ENCODE measurements around the gene AATK. TPM values are rescaled to one million over a fixed set of nuclear protein-coding genes. Genes with fewer than 3 reads are reported as not detected.

The AATK gene
- total and polyA plus RNA-seq, 2 of the 4 experiments (the other 2 are of a cell fraction) = under 0.01 to 0.21 TPM

GRCh38 chr17:81137248-81137647 lies 28.8 kb downstream of the AATK start:
- H3K9ac ChIP-seq (ENCODE audit: low read depth, low read length) = no peak overlapping the region
- H3K18ac ChIP-seq (ENCODE audit: low read depth, low read length) = no peak overlapping the region
- POLR2A ChIA-PET (ENCODE audit: unreplicated experiment) = no interaction called here
- no peak overlapping the region for H4K8ac ChIP-seq (ENCODE audit: low read depth in 2 of 2, low read length in 2 of 2)
- WGBS, 2 experiments (ENCODE audit: extremely low coverage in 2 of 2, insufficient read length in 1 of 2) = 80% methylated on average over 5 of the region's 13 CpGs; no CpG with 5 or more reads in 1 of the 2 experiments
- DNase-seq (no peak), ATAC-seq (ENCODE audit: low read depth) (no peak)
- no peak overlapping the region for H3K27ac ChIP-seq (ENCODE audit: insufficient read depth, low read length)
- no peak overlapping the region for H2AK9ac ChIP-seq (replicated peaks; ENCODE audit: low read depth, low read length, poor library complexity)
- no peaks in the 10 kb centered on the region for H3K79me1 ChIP-seq (ENCODE audit: low read depth in 1 of 2, low read length in 2 of 2)
- H4K20me1 ChIP-seq (ENCODE audit: insufficient read depth, low read length) = no peaks in the 10 kb centered on the region
- H3K9me1 ChIP-seq (ENCODE audit: insufficient read depth, low read length) = peaks cover 3% of the 10 kb centered on the region; the same call in 1 of the 2 replicates
- no peak overlapping the region for H3K4ac ChIP-seq (ENCODE audit: low read depth, low read length)
- no peak overlapping the region for H3K4me3 ChIP-seq (ENCODE audit: insufficient read depth, low read depth, low read length)
- H3K4me1 ChIP-seq (ENCODE audit: control insufficient read depth, insufficient read depth, low read length) = no peaks in the 10 kb centered on the region
- TF ChIP-seq POLR2A (IDR thresholded peaks at IDR 0.05; ENCODE audit: low read depth, low read length) (no peak), CTCF (conservative IDR thresholded peaks at IDR 0.05; ENCODE audit: low read depth, low read length) (no peak), ELK1 (IDR thresholded peaks at IDR 0.05; ENCODE audit: borderline replicate concordance, low read depth, low read length) (no peak), RAD21 (IDR thresholded peaks at IDR 0.05; ENCODE audit: low read length) (no peak), RFX5 (IDR thresholded peaks at IDR 0.05; ENCODE audit: low read depth, low read length) (no peak), MXI1 (IDR thresholded peaks at IDR 0.05; ENCODE audit: borderline replicate concordance, low read depth, low read length) (no peak), MAZ (IDR thresholded peaks at IDR 0.05; ENCODE audit: borderline replicate concordance, low read depth, low read length) (no peak), SMC3 (IDR thresholded peaks at IDR 0.05; ENCODE audit: low read depth, low read length) (no peak), FOS (IDR thresholded peaks at IDR 0.05; ENCODE audit: low read depth, low read length) (no peak), MAFK (IDR thresholded peaks at IDR 0.05; ENCODE audit: low read depth, low read length) (no peak), BHLHE40 (IDR thresholded peaks at IDR 0.05; ENCODE audit: low read depth, low read length) (no peak), USF2 (IDR thresholded peaks at IDR 0.05; ENCODE audit: low read depth, low read length) (no peak)
- no peak overlapping the region for H2BK20ac ChIP-seq (ENCODE audit: low read depth, low read length)
- H2AK5ac ChIP-seq (ENCODE audit: low read depth, low read length) = no peak overlapping the region
- no peak overlapping the region for H3K56ac ChIP-seq (ENCODE audit: extremely low read depth, insufficient read depth, low read length)
- H3K9me3 ChIP-seq (ENCODE audit: control insufficient read depth, insufficient read depth, low read length) = no peaks in the 10 kb centered on the region
- H2BK5ac ChIP-seq (ENCODE audit: low read depth, low read length, poor library complexity, severe bottlenecking) = no peak overlapping the region
- peaks cover 13% of the 10 kb centered on the region; the same call in 1 of the 2 replicates for H3K27me3 ChIP-seq (ENCODE audit: control insufficient read depth, insufficient read depth, low read length)
- no TSS peak for BruUV-seq (replicated peaks)
- intact Hi-C loops (cut with micrococcal nuclease) (no loop called here), in situ Hi-C loops (cut with MboI; ENCODE audit: low sequenced_read_pairs) (no loop called here), dilution Hi-C loops (cut with HindIII; ENCODE audit: low sequenced_read_pairs, unreplicated experiment) (no loop called here)
- H3K23ac ChIP-seq (ENCODE audit: low read depth, low read length) = no peak overlapping the region
- H2AFZ ChIP-seq (replicated peaks; ENCODE audit: low read length, poor library complexity) = peak overlapping the region; percentile 23
- H4K5ac ChIP-seq (ENCODE audit: low read depth, low read length) = no peak overlapping the region
- H2BK15ac ChIP-seq (ENCODE audit: low read depth, low read length) = no peak overlapping the region
- H3K14ac ChIP-seq (replicated peaks; ENCODE audit: low read depth, low read length) = no peak overlapping the region
- CTCF ChIA-PET = no interaction called here
- H2BK120ac ChIP-seq (ENCODE audit: low read depth, low read length) = no peak overlapping the region
- no peak overlapping the region for H3K4me2 ChIP-seq (ENCODE audit: low read depth, low read length)
- H3K36me3 ChIP-seq (ENCODE audit: control insufficient read depth, insufficient read depth, low read length) = no peaks in the 10 kb centered on the region
- H4K91ac ChIP-seq (ENCODE audit: insufficient read depth, low read depth, low read length) = no peak overlapping the region

All from IMR-90 (cell line).